Measurements from ENCODE around the gene MLLT3. TPM values are rescaled to one million over a fixed set of nuclear protein-coding genes. Genes with fewer than 3 reads are reported as not detected.
"Not testable (repeated sequence)": the region's sequence is repeated elsewhere in the genome, so short reads cannot be mapped to it uniquely, and the experiment has no call there.

Gene MLLT3
- total RNA-seq, result 100 to 1,000 TPM; 112 TPM

GRCh38 chr9:20622330-20623020 is at the start of gene MLLT3:
TSS of gene MLLT3 (minus strand) at chr9:20622499.
- DNase-seq (peak; percentile 97), ATAC-seq (ENCODE audit: low read depth) (peak; percentile 84)
- H3K4me1 Mint-ChIP-seq, result peaks cover 30% of the 10 kb centered on the region
- H3K27ac Mint-ChIP-seq, result peak within 1 kb of the TSS; percentile 97
- peak within 1 kb of the TSS; percentile 95 for H3K4me3 Mint-ChIP-seq
- peaks cover 26% of the 10 kb centered on the region for H3K36me3 Mint-ChIP-seq
- no peaks in the 10 kb centered on the region for H3K9me3 Mint-ChIP-seq
- H3K27me3 Mint-ChIP-seq, result no peaks in the 10 kb centered on the region
- POLR2A ChIA-PET, result interaction anchor here (0.6 to 3.0 kb wide), 64 partner anchors 10 to 696 kb away, joined by 3 to 39 read pairs (median 4); partner anchors contain the start of gene FOCAD

DNA sequence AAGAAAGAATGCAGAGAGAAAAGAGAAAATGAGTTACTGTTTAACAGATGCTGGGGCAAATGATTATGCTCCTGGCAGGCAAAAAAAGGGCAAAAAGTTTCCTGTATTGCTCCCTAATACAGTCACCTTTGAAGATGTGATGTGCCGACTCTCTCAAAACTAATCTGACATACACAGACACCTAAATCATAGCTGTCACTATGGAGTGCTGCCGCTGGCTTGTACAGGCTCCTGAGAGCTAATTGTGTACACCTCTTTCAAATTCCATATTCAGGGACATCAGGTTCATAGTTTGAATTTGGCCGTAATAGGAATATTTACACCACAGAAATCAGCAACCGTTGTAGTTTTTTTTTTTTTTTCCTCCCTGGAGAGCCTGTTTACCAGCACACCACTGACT is 49.3 kb upstream of the MLLT3 start:
- Mint-ChIP-seq H3K9me3 (peaks cover 2% of the 10 kb centered on the region), H3K4me1 (no peaks in the 10 kb centered on the region), H3K27ac (no peak overlapping the region), H3K4me3 (no peak overlapping the region), H3K36me3 (peaks cover 7% of the 10 kb centered on the region), H3K27me3 (peaks cover 2% of the 10 kb centered on the region)
- POLR2A ChIA-PET, result interaction anchor here (0.8 to 1.0 kb wide), 2 partner anchors 10 to 13 kb away, joined by 3 to 5 read pairs; partner anchors contain the start of gene FOCAD
- no peak for DNase-seq
- ATAC-seq (ENCODE audit: low read depth), result no peak

GRCh38 chr9:20670395-20670794 is 48.1 kb upstream of the MLLT3 start:
- Mint-ChIP-seq H3K4me3 (no peak overlapping the region), H3K36me3 (peaks cover 3% of the 10 kb centered on the region), H3K9me3 (no peaks in the 10 kb centered on the region), H3K27me3 (peaks cover 4% of the 10 kb centered on the region), H3K27ac (no peak overlapping the region), H3K4me1 (no peaks in the 10 kb centered on the region)
- DNase-seq (no peak), ATAC-seq (ENCODE audit: low read depth) (no peak)
- POLR2A ChIA-PET, result no interaction called here

DNA sequence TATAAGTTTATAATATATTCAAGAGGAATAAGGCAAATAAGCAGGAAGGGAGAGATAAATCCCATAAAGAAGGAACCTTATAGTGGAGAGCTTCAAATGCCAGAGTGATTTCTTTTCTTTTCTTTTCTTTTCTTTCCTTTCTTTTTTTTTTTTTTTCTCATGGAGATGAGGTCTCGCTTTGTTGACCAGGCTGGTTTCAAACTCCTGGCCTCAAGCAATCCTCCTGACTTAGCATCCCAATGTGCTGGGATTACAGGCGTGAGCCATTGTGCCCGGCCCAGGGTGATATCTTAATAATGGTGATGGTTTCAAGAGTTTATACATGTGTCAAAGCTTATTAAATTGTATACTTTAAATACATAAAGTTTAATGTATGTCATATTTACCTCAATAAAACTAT is 42.2 kb upstream of the MLLT3 start:
- no peak overlapping the region for H3K4me3 Mint-ChIP-seq
- H3K27ac Mint-ChIP-seq, result no peak overlapping the region
- peaks cover 6% of the 10 kb centered on the region for H3K27me3 Mint-ChIP-seq
- no peaks in the 10 kb centered on the region for H3K36me3 Mint-ChIP-seq
- H3K9me3 Mint-ChIP-seq, result no peaks in the 10 kb centered on the region
- H3K4me1 Mint-ChIP-seq, result no peaks in the 10 kb centered on the region
- POLR2A ChIA-PET, result interaction anchor here (1.2 kb wide), 1 partner anchor 19 kb away, joined by 3 read pairs; the partner anchor contains the start of gene FOCAD
- DNase-seq (no peak), ATAC-seq (ENCODE audit: low read depth) (no peak)

- H3K4me3 Mint-ChIP-seq, result no peak overlapping the region
- ATAC-seq (ENCODE audit: low read depth) (no peak), DNase-seq (no peak)
- no peaks in the 10 kb centered on the region for H3K9me3 Mint-ChIP-seq
- no peak overlapping the region for H3K27ac Mint-ChIP-seq
- H3K4me1 Mint-ChIP-seq, result no peaks in the 10 kb centered on the region
- POLR2A ChIA-PET, result no interaction called here
- H3K27me3 Mint-ChIP-seq, result peaks cover 5% of the 10 kb centered on the region
- no peaks in the 10 kb centered on the region for H3K36me3 Mint-ChIP-seq
These were observed 40.8 kb upstream of the MLLT3 start for GRCh38 chr9:20663133-20663532.

- Mint-ChIP-seq H3K4me1 (no peaks in the 10 kb centered on the region), H3K9me3 (no peaks in the 10 kb centered on the region), H3K27me3 (peaks cover 5% of the 10 kb centered on the region), H3K36me3 (no peaks in the 10 kb centered on the region), H3K27ac (no peak overlapping the region), H3K4me3 (no peak overlapping the region)
- ATAC-seq (ENCODE audit: low read depth) (no peak), DNase-seq (no peak)
- POLR2A ChIA-PET, result no interaction called here
These were observed 39.9 kb upstream of the MLLT3 start for GRCh38 chr9:20662156-20662555.

DNA sequence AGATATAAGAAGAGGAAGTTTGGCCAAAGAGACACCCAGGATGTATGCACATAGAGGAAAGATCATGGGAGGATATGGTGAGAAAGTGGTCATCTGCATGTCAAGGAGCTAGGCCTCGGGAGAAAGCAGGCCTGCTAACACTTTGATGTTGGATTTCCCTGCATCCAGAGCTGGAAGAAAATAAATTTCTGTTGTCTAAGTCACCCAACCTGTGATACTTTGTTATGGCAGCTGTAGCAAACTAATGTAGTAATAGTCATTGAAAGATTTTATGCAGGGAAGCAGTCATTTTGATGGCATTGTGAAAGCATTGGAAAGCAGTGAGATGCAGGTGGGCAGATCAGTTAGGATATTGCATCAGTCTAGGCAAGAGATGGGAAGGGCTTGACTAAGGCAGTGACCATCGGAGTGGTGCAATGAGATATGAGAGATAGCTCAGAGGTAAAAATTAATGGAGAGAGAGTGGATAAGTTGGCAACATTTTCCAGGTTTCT is 37.2 kb upstream of the MLLT3 start:
- Mint-ChIP-seq H3K4me1 (peaks cover 3% of the 10 kb centered on the region), H3K27ac (no peak overlapping the region), H3K4me3 (no peak overlapping the region), H3K9me3 (no peaks in the 10 kb centered on the region), H3K36me3 (no peaks in the 10 kb centered on the region), H3K27me3 (no peaks in the 10 kb centered on the region)
- POLR2A ChIA-PET, result interaction anchor here (2.2 to 2.3 kb wide), 2 partner anchors 24 to 37 kb away, joined by 8 to 13 read pairs; partner anchors contain the start of genes FOCAD and MLLT3
- no peak for DNase-seq
- ATAC-seq (ENCODE audit: low read depth), result no peak

GRCh38 chr9:20658677-20659473 is 36.6 kb upstream of the MLLT3 start:
- DNase-seq, result no peak
- no peaks in the 10 kb centered on the region for H3K9me3 Mint-ChIP-seq
- peaks cover 3% of the 10 kb centered on the region for H3K4me1 Mint-ChIP-seq

DNA sequence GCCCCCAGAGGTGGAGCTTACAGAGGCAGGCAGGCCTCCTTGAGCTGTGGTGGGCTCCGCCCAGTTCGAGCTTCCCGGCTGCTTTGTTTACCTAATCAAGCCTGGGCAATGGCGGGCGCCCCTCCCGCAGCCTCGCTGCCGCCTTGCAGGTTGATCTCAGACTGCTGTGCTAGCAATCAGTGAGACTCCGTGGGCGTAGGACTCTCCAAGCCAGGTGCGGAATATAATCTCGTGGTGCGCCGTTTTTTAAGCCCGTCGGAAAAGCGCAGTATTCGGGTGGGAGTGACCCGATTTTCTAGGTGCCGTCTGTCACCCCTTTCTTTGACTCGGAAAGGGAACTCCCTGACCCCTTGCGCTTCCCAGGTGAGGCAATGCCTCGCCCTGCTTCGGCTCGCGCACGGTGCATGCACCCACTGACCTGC is 36.0 kb upstream of the MLLT3 start:
- POLR2A ChIA-PET, result interaction anchor here (2.2 to 2.3 kb wide), 2 partner anchors 26 to 36 kb away, joined by 8 to 13 read pairs; partner anchors contain the start of genes FOCAD and MLLT3
- H3K4me3 Mint-ChIP-seq; H3K9me3 Mint-ChIP-seq; H3K4me1 Mint-ChIP-seq; H3K27me3 Mint-ChIP-seq; ATAC-seq (ENCODE audit: low read depth); H3K36me3 Mint-ChIP-seq: not testable (repeated sequence)
- peak; percentile 42 for DNase-seq
- peak overlapping the region; percentile 81 for H3K27ac Mint-ChIP-seq

More at GRCh38 chr9:20658677-20659473, 36.6 kb upstream of the MLLT3 start:
- H3K27me3 Mint-ChIP-seq, result no peaks in the 10 kb centered on the region
- H3K27ac Mint-ChIP-seq, result peak overlapping the region; percentile 81
- no peak overlapping the region for H3K4me3 Mint-ChIP-seq
- no peak for ATAC-seq (ENCODE audit: low read depth)
- POLR2A ChIA-PET, result interaction anchor here (2.2 to 2.3 kb wide), 2 partner anchors 25 to 36 kb away, joined by 8 to 13 read pairs; partner anchors contain the start of genes FOCAD and MLLT3
- H3K36me3 Mint-ChIP-seq, result no peaks in the 10 kb centered on the region

GRCh38 chr9:20651939-20652338 is 29.6 kb upstream of the MLLT3 start:
- H3K9me3 Mint-ChIP-seq, result no peaks in the 10 kb centered on the region
- ATAC-seq (ENCODE audit: low read depth) (no peak), DNase-seq (no peak)
- POLR2A ChIA-PET, result interaction anchor here (1.8 kb wide), 1 partner anchor 32 kb away, joined by 4 read pairs; the partner anchor contains the start of gene FOCAD
- no peaks in the 10 kb centered on the region for H3K36me3 Mint-ChIP-seq
- peaks cover 14% of the 10 kb centered on the region for H3K27me3 Mint-ChIP-seq
- no peak overlapping the region for H3K4me3 Mint-ChIP-seq
- peaks cover 3% of the 10 kb centered on the region for H3K4me1 Mint-ChIP-seq
- H3K27ac Mint-ChIP-seq, result no peak overlapping the region

DNA sequence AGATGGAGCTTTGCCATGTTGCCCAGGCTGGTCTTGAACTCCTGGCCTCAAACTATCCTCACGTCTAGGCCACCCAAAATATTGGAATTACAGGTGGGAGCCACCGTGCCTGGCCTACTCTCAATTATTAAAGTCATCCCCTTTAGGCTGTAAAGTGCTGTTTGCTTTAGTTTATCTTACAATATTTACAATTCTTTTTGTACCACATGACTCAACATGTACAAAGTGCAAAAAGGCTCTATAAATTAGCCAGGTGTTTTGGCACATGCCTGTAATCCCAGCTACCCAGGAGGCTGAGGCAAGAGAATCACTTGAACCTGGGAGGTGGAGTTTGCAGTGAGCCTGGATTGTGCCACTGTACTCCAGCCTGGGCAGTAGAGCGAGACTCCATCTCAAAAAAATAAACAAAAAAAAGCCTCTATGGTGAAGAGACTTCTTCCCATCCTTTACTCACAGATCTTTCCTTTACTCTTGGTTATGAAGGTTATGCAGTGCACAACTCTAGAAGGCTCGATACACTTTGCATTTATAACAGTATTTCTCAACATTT is 28.5 kb upstream of the MLLT3 start:
- H3K4me1 Mint-ChIP-seq, result peaks cover 3% of the 10 kb centered on the region
- H3K27me3 Mint-ChIP-seq, result peaks cover 15% of the 10 kb centered on the region
- no peak overlapping the region for H3K4me3 Mint-ChIP-seq
- no peaks in the 10 kb centered on the region for H3K9me3 Mint-ChIP-seq
- POLR2A ChIA-PET, result interaction anchor here (1.8 kb wide), 1 partner anchor 33 kb away, joined by 4 read pairs; the partner anchor contains the start of gene FOCAD
- no peak overlapping the region for H3K27ac Mint-ChIP-seq
- no peaks in the 10 kb centered on the region for H3K36me3 Mint-ChIP-seq
- no peak for DNase-seq
- ATAC-seq (ENCODE audit: low read depth), result no peak

GRCh38 chr9:20650313-20650712 is 28.0 kb upstream of the MLLT3 start:
- Mint-ChIP-seq H3K27me3 (peaks cover 17% of the 10 kb centered on the region), H3K9me3 (no peaks in the 10 kb centered on the region), H3K36me3 (no peaks in the 10 kb centered on the region), H3K4me1 (peaks cover 2% of the 10 kb centered on the region), H3K4me3 (no peak overlapping the region), H3K27ac (no peak overlapping the region)
- DNase-seq (no peak), ATAC-seq (ENCODE audit: low read depth) (no peak)
- POLR2A ChIA-PET, result interaction anchor here (1.8 kb wide), 1 partner anchor 34 kb away, joined by 4 read pairs; the partner anchor contains the start of gene FOCAD

- Mint-ChIP-seq H3K36me3 (no peaks in the 10 kb centered on the region), H3K4me3 (no peak overlapping the region), H3K27me3 (peaks cover 17% of the 10 kb centered on the region), H3K27ac (no peak overlapping the region), H3K4me1 (no peaks in the 10 kb centered on the region), H3K9me3 (no peaks in the 10 kb centered on the region)
- POLR2A ChIA-PET, result no interaction called here
- ATAC-seq (ENCODE audit: low read depth) (no peak), DNase-seq (no peak)
These were observed 27.1 kb upstream of the MLLT3 start for GRCh38 chr9:20649381-20649780.

Data from activated naive CD8-positive, alpha-beta T cell treated with anti-CD3 and anti-CD28 coated beads, Interleukin-2, amount 10 ng/mL, durations not matched to agents 7 days and 5 days (primary cell).